Mesenteric fat pad (tissue), 1 donor: ENCODE results near the gene RPP38. TPM values are rescaled to one million over a fixed set of nuclear protein-coding genes. Genes with fewer than 3 reads are reported as not detected.

ENCODE experiments used
- DNase-seq: peaks from one replicate; pipeline ENCODE4 v3.0.0-alpha.2; 2020; ENCODE audit warnings: low spot score
- total RNA-seq: library from RNA; stranded (reverse); fragmentation: NEBNext Ultra II Directional; extraction: Animal tissue kit (Norgen Biotek cat#: 25700); gene quantifications from one replicate; pipeline ENCODE4 v1.2.1, GENCODE V29; 2021
- donor health status: DM: yes; HTN: yes; CAD: no.

The RPP38 gene
- total RNA-seq, 1 donor from 2014 or later, result 7.7 TPM

DNA sequence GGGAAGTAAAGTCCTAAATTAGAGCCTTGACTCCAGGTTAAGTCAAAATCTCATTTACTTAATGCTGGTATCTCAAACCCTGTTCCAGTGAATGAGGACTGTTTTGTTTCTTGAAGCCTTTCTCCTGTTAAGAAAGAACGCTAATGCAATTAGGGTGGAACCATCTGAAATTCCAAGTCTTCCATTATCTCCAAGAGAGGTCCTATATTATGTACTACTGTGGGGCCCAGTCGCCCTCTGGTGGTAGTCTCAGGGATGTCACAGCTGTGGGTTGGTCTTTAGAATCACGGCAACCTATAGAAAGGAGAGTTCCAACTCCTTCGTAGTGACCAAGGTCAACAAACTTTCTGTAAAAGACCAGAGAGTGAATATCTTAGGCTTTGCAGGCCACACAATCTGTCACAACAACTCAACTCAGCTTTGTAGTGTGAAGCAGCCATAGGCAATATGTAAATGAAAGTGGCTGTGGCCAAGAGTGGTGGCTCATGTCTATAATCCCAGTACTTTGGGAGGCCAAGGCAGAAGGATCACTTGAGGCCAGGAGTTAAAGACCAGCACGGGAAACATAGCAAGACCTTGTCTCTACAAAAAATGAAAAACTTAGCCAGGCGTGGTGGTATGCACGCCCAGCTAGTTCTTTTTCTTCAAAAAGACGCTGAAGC, 9.3 kb downstream of the RPP38 start:
- peak; percentile 79 for DNase-seq

DNA sequence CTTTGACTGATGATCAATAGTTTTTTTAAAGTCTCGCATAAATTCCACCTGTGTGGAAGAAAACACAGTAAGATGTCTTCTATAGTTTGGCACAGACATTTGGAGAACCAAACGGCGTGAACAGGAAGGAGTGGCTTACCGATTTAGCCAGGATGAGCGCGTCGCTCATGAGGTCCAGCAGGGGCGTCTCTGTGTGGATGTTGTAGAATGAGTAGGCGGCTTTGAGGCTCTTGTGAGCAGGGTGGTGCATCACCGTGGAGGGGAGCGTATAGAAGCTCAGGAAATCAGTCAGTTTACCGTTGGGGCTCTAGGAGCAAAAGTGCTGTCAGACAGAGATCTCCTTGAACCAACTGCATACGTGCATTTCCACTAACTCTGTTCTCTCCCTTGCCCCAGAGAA, 15.5 kb downstream of the RPP38 start:
- no peak for DNase-seq

DNA sequence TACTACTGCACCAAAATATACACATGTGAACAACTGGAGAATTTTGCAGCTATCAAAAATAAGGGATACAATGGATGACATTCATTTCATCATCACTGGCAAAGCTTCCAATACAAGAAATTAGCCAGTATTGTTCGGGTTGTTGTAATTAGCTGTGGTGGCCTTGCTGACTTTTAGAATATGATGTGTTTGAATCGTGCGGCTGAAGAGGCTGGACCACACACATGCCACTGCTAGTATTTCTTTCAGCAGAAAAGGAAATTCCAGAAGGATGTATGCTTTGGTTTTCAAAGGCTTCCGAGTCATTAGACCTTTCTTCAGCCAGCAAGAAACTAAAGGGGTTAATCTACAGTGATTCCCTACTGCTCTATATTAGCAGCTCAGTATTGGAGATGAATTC, 16.6 kb downstream of the RPP38 start:
- DNase-seq, result no peak

DNA sequence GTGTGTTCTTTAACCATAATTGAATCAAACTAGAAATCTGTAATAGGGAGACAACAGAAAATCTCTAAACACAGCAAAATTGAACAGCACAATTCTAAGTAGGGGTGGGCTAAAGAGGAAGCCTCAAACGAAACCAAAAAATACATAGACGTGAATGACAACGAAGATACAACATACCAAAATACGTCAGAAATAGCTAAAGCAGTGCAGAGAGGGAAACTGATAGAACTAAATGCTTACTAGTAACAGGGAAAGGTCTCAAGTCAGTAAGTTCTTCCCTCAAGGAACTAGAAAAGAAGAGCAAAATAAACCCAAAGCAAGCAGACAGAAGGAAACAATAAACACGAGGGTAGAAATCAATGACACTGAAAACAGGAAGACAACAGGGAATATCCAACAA, 19.1 kb downstream of the RPP38 start:
- DNase-seq, result no peak

DNA sequence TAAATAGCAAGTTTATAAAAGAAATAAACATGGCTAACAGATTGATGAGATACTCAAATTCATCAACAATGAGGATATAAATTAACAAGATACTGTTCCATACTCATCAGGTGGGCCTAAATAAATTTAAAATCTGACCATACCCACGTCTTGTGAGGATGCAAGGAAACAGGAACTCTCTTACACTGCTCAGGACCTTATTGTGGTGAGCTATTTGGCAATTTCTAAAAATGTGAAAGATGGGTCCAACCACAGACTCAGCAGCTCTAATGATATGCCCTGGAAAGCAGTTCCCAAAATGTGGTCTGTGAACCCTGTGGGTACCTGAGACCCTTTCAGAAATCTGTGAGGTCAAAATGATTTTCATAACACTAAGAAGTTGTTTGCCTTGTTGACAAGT, 21.5 kb downstream of the RPP38 start:
- no peak for DNase-seq

DNA sequence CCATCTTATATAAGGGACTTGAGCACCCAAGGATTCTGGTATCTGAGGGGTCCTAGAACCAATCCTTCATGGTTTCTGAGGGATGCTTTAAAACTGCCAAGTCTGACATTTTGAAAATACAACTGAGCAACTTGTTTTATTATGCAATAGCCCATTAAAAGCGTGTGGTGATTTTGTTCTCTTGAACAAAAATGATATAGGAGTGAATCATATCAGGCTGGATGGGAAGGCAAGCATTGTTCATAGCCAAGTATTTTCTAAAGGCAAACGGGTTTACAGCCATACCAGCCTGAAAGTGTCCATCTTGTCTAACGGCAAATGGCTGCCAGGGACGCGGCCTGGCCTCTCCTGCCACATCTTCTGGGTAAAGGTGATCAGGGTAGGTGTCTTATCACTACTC, 23.4 kb downstream of the RPP38 start:
- DNase-seq, result no peak

DNA sequence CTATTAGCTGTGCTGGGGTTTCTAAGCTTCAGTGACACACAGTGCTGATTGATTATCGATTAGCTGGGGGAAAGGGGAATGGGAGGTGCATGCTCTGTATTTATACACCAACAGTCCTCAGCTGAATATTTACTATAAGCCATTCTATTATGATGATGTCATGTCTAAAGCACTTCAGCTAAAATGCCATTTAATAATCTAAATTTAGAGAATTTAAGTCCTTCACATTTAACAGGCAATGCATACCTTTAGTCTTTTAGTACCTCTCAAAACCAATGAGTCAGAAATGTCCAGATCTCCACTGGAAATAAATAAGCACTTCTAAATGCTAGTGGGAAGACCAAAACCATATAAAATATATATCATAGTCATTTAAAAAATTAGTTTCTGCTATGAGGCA, 24.6 kb downstream of the RPP38 start:
- no peak for DNase-seq

DNA sequence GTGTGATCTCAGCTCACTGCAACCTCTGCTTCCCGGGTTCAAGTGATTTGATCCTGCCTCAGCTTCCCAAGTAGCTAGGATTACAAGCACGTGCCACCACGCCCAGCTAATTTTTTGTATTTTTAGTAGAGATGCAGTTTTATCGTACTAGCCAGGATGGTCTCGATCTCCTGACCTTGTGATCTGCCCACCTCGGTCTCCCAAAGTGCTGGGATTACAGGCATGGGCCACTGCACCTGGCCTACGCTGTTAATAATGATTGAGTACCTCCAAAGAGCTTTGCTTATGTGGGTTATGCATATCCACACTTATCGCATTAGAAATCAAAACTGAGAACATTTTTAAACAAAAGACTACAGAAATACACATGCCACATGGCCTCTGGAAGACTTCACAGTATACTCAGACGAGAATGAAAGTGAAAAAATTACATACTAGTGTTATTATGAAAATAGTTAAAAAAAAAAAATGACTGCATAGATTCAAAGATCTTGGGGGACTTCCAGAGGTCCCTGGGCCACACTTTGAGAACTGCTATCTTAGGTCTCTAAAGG, 25.4 kb downstream of the RPP38 start:
- DNase-seq, result no peak

DNA sequence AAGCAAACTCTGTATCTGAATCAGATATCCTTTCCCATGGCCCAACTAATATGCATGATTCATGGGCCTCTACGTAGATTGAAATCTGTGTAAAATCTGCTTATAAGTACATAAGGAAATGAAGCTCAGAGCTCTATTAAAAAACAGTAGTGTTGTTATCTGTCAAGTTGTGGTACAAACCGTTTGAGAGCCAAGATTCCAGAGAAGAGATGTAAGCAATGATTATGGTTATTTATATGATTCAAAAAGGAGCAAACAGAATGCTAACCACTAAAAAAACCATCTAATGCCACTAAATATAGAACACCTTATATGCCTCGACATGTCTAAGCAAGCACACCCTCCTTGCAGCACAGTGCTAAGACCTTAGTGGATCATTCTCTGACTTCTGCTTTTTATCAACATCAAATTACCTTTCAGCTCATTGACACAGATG, 26.6 kb downstream of the RPP38 start:
- DNase-seq, result no peak

DNA sequence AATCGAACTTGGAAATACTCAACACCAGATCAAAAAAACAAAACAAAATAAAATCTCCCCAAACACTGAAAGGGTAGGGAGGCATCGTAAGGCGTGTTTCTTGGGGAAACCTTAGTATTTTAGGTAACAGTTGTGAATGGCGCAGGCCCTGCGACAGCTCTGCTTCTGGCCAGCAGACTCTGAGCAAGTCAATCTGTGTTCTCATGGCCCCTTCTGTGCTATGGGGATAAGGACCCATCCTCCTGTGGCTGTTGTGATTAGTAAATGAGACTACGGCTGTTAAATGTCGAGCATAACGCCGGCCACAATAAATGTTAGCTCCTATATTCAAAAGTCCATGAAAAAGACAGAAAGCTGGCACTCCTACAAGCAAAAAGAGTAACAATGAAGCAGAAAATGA, 27.0 kb downstream of the RPP38 start:
- no peak for DNase-seq

DNA sequence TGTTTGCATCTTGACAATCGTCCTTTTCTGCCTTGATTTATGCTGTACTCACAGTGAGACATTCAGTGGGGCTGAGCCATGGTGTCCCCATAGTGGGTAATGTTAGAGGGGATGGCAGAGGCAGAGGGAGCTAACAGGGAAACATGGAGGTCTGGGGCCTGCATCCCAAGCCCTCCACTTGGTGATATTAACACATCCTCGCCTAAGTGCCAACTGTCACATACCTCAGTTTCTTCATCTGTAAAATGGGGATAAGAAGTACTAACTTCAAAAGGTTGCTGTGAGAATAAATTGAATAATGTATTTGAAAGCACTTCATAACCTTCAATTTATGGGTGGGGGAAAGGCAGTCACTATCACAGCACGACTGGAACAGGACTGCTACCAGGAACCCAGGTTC, 27.8 kb downstream of the RPP38 start:
- DNase-seq, result no peak

DNA sequence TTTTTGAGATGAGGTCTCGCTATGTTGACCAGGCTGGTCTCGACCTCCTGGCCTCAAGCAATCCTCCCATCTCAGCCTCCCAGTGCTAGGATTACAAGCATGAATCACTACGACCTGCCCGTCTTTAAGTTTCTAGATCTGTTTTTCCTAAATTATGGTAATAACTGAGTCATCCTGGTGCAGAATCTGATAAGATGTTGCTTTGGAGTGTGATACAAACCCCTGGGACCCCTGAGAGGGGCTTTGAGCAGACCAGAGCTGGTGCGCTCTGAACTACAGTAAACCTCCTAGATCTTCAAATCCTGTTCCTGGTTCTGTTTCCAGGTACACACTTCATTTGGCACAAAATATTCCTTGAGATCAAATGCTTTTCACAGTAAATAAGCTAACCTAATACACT, 34.2 kb downstream of the RPP38 start:
- no peak for DNase-seq

DNA sequence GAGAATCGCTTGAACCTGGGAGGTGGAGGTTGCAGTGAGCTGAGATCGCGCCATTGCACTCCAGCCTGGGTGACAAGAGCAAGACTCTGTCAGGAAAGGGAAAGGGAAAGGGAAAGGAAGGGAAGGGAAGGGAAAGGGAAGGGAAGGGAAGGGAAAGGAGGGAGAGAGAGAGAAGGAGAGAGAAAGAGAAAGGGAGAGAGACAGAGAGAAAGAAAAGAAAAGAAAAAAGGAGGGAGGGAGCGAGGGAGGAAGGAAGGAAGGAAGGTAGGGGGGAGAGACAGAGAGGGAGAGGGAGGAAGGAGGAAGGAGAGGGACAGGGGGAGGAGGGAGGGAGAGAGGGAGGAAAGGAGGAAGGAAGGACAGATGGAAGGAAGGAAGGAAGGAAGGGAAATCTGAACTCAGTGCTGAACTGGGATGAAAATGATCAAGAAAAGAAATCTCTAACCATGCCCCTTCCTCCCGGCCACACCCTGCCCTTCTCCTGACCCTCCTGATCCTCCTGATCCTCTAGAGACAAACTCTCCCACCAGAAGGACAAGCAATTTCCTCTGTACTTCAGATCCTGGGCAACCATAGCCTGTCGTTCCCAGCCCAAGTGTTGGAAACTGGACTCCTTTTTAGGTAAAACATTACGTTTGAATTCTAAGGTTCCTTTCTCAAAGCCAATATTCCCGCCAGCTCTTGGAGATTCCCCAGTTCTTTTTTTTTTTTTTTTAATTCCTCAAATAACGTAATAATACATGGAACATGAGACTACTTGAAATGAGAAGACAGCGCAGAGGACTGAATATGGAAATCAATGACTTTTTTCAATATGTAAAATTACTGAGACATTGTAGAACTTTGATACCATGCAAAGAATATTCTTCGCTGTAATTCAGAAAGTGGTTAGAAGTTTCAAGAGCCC, 39.2 kb downstream of the RPP38 start:
- DNase-seq, result no peak

DNA sequence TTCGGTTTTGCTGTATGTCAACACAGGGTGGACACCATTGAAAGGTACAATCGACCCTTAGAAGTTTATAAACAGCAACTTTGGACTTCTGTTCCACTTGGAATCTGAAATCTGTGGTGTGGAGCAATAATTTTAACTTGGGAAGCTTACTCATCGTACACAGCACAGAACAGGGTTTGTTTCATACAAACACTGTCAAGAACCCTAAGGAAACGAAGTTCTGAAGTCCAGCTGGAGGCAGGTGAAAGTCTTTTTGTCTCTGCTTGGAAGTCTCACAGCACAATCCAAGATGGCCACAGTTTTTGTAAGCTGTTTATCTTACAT, 39.8 kb downstream of the RPP38 start:
- no peak for DNase-seq

DNA sequence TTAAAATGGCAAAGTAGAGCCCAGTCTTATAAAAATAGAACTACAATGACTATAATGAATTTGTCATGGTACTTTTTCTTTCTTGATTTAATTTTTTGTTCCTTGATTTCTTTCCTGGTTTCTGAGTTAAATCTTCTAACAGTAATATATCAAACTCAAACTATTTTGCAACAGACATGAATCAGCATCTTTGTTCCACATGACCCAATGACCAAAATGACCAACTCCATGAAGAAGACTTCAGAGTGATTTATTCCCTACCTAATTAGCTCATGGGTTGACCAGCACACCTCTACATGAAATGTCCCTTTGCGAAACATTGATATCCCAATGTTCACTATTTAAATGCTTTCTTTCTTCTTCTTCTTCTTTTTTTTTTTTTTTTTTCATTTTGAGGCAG, 40.5 kb downstream of the RPP38 start:
- no peak for DNase-seq

DNA sequence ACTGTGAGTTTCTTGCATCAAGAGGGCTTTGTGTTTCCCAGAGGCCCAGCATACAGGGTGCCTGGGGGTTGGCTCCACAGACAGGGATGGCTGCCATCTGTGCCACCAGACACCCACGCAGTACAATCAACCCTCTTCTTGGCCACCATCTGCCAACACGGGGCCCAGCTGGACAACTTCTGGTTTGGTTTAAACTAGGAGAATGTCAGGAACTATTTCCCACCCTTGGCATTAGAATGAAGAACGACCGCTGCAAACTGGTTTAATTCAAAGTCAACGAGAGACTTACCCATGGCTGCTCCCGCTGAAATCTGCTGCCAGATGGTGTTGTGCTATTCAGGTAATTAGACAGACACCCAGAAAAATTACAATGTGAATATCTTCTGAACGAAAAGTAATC, 43.5 kb downstream of the RPP38 start:
- peak; percentile 72 for DNase-seq

DNA sequence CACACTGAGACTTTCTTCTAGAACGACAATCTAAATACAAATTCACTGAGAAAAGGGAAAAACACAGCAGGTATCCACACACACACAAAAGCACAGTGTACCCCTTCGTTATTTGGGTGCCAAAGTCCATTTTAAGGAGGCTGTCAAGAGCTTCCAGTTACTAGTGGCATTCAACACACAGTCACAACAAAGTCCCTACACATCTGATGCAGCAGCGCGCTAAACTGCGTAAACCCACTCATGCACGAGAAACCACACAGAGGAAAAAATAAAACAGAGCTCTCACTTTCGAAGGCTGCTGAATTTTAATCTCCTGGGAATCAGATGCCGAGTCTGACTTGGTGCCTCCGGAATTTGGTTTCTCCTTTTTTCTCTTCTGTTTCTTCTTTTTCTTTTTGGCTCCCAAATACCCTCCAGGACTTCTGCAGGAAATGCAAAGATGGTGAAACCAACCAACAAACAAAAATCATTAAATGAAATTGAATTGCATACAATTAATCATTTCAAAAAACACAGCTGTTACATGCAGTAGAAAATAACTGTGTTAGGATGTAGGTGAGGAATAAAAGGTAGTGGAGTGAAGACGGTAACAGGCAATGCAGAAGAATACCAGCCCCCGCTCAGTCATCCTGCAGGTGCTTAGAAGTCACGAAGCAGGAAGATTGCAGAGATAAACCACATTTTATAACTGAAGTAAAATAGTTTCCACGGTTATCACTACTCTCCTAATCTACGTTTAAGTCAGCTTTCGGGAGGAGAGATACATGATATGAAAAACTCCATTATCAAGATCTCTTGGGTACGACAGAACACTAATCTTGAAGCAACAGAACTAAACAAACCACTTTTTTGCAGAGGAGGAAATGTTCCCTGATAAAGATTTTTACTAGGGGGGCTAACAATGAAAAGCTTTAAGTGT, 44.2 kb downstream of the RPP38 start:
- no peak for DNase-seq

DNA sequence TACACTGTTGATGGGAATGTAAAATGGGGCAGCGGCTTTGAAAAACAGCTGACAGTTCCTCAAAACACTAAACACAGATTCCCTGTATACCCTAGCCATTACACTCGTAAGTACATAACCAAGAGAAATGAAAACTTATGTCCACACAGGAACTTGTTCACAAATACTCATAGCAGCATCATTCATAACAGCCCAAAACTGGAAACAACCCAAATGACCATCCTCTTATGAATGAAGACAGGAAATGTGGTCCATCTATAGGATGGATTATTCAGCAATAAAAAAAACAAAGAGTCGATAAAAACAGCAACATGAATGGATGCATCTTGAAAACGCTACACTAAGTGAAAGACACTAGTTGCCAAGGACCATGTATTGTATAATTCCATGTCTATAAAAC, 47.6 kb downstream of the RPP38 start:
- DNase-seq, result no peak

DNA sequence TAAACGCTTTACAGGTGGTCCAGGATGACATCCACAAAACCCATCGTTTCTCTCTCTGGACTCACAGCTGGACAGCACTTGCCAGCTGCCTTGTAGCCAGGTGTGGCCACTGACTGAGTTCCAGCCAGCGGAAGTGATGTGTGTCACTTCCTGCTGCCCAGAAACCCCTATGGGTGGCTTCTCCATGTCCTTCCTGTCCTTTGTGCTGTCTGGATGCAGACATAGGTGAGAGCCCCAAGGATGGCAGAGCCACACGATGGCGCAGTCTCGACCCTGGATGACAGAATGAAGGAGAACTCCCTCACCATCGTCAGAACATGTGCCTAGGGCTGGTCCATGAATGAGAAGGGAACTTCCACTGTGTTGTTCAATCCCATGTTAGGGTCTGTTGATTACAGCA, 49.2 kb downstream of the RPP38 start:
- DNase-seq, result no peak

DNA sequence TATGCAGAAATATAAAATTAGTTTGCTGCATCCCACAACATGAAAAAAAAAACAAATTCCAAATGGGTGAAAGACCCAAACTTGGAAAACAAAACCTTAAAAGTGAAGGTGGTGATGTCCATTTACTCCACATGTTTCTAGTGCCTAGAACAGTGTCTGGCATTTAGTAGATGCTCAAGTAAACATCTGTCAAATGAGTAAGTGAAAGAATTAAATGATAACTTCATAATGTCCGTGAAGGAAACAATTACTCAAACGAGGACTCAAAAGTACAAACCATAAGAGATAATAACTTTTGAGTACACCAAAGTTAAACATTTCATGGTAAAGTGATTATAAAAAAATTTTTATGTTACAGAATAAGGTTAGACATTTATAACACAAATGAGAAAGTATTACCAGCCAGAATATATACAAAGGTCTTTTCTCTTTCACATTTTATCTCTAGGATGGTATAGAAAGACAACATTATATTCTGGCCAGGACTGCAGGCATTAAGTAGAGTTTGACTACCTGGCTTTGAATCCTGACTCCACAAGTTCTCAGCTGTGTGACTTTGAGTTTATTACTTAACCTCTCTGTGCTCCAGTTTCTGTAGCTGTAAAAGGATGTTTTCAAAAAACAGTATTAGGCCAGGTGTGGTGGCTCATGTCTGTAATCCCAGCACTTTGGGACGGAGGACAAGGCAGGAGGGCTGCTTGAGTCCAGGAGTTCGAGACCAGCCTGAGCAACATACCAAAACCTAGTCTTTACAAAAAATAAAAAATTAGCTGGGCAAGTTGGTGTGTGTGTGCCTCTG, 50.6 kb downstream of the RPP38 start:
- DNase-seq, result no peak
